ENCODE data around the gene PNRC2. TPM values are rescaled to one million over a fixed set of nuclear protein-coding genes. Genes with fewer than 3 reads are reported as not detected.

The PNRC2 gene, protein sequence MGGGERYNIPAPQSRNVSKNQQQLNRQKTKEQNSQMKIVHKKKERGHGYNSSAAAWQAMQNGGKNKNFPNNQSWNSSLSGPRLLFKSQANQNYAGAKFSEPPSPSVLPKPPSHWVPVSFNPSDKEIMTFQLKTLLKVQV
- total RNA-seq, result 82.9 TPM
- 100 to 1,000 TPM in 7 of 8 donors, 10 to 100 TPM in 1; 98.3 to 131 (median 109) TPM for polyA plus RNA-seq (ENCODE audit: insufficient read depth in 1 of 8, insufficient read length in 8 of 8, low replicate concordance in 1 of 8)
- long read RNA-seq, donor 1, transcript PNRC2-201 (3 exons, 2,416 nt), result major isoform, 31 of 35 reads
- long read RNA-seq, donor 1, partial matches to known transcripts, result 0 of 35 reads
- long read RNA-seq, donor 1, other reads (novel, unspliced or antisense), result 0 of 35 reads
- long read RNA-seq, donor 2, transcript PNRC2-201 (3 exons, 2,416 nt), result major isoform, 10 of 11 reads
- long read RNA-seq, donor 2, partial matches to known transcripts, result 0 of 11 reads
- long read RNA-seq, donor 2, other reads (novel, unspliced or antisense), result 0 of 11 reads
- long read RNA-seq, donor 3, transcript PNRC2-201 (3 exons, 2,416 nt), result major isoform, 79 of 104 reads
- long read RNA-seq, donor 3, transcript PNRC2-204 (2 exons, 171 nt), result minor isoform, 10 of 104 reads
- long read RNA-seq, donor 3, partial matches to known transcripts, result 13 of 104 reads
- long read RNA-seq, donor 3, other reads (novel, unspliced or antisense), result 0 of 104 reads
- long read RNA-seq, donor 4, transcript PNRC2-201 (3 exons, 2,416 nt), result major isoform, 47 of 56 reads
- long read RNA-seq, donor 4, partial matches to known transcripts, result 0 of 56 reads
- long read RNA-seq, donor 4, other reads (novel, unspliced or antisense), result 0 of 56 reads
- long read RNA-seq, donor 5, transcript PNRC2-202 (3 exons, 814 nt), result minor isoform, 7 of 244 reads
- long read RNA-seq, donor 5, transcript PNRC2-201 (3 exons, 2,416 nt), result major isoform, 189 of 244 reads
- long read RNA-seq, donor 5, partial matches to known transcripts, result 46 of 244 reads
- long read RNA-seq, donor 5, other reads (novel, unspliced or antisense), result 0 of 244 reads
- long read RNA-seq, donor 6, transcript PNRC2-204 (2 exons, 171 nt), result minor isoform, 5 of 90 reads
- long read RNA-seq, donor 6, transcript PNRC2-201 (3 exons, 2,416 nt), result major isoform, 76 of 90 reads
- long read RNA-seq, donor 6, partial matches to known transcripts, result 6 of 90 reads
- long read RNA-seq, donor 6, other reads (novel, unspliced or antisense), result 0 of 90 reads
- long read RNA-seq, donor 7, transcript PNRC2-201 (3 exons, 2,416 nt), result major isoform, 73 of 84 reads
- long read RNA-seq, donor 7, partial matches to known transcripts, result 5 of 84 reads
- long read RNA-seq, donor 7, other reads (novel, unspliced or antisense), result 0 of 84 reads
- long read RNA-seq, donor 8, transcript PNRC2-204 (2 exons, 171 nt), result minor isoform, 5 of 83 reads
- long read RNA-seq, donor 8, transcript PNRC2-201 (3 exons, 2,416 nt), result major isoform, 68 of 83 reads
- long read RNA-seq, donor 8, partial matches to known transcripts, result 8 of 83 reads
- long read RNA-seq, donor 8, other reads (novel, unspliced or antisense), result 0 of 83 reads
- long read RNA-seq, donor 9, transcript PNRC2-204 (2 exons, 171 nt), result minor isoform, 6 of 75 reads
- long read RNA-seq, donor 9, transcript PNRC2-201 (3 exons, 2,416 nt), result major isoform, 67 of 75 reads
- long read RNA-seq, donor 9, partial matches to known transcripts, result 0 of 75 reads
- long read RNA-seq, donor 9, other reads (novel, unspliced or antisense), result 0 of 75 reads
- long read RNA-seq, donor 10, transcript PNRC2-204 (2 exons, 171 nt), result minor isoform, 10 of 169 reads
- long read RNA-seq, donor 10, transcript PNRC2-201 (3 exons, 2,416 nt), result major isoform, 115 of 169 reads
- long read RNA-seq, donor 10, partial matches to known transcripts, result 39 of 169 reads
- long read RNA-seq, donor 10, other reads (novel, unspliced or antisense), result 0 of 169 reads
- long read RNA-seq, donor 11, transcript PNRC2-201 (3 exons, 2,416 nt), result major isoform, 49 of 54 reads
- long read RNA-seq, donor 11, partial matches to known transcripts, result 0 of 54 reads
- long read RNA-seq, donor 11, other reads (novel, unspliced or antisense), result 0 of 54 reads

DNA sequence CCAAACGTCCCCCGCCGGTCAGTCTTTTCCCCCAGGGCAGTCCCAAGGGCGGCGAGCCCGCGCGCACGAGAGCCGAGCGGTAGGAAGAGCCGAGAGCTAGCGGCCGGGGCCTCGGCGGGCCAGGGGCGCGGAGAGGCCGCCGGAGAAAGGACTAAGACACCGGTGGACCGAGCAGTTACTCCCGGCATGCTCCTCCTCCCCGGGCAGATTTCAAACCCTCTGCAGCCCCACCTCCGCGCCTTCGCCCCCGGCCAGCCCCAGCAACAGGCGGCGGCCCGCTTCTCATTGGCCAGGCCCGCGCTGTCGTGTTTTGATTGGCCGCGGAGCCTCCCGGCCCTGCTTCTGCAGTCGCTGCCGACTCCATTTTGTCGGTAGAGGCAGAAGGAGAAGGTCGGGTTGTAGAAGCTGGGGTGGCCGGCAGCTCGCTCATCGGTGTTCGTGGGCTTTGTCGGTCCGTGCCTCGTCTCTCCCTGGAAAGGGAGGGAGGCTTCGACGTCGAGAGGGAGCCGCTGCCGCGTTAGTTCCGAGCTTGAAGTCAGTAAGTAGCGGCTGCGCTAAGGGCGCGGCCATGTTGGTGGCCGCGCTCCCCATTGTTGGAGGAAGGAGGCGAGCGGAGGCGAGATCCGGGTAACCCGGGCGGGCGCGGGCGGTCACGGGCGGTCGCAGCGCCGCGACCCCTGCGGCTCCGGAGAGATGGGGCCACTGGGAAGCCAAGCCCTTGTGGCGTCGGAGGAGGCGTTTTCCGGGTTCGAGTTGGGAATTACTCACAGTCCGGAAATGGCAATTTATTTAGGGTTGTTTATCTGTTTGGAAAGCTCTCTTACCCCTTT is at the start of gene PNRC2:
Gene PNRC2 (plus strand): TSS at position 368 of the 830 bp plus-strand sequence. CDS start 1,630 bp downstream, outside the sequence.
- H3K27ac ChIP-seq (ENCODE audit: low read length), result peak within 1 kb of the TSS; percentile 100
- DNase-seq, result peak; percentile 99
- H3K36me3 ChIP-seq (ENCODE audit: control insufficient read depth, insufficient read depth, low read length), result peaks cover 7% of the 10 kb centered on the region
- H3K9me3 ChIP-seq (replicated peaks; ENCODE audit: control insufficient read depth, low read depth, low read length), result no peaks in the 10 kb centered on the region
- H3K4me3 ChIP-seq (ENCODE audit: low read length), result peak within 1 kb of the TSS; percentile 78
- H3K4me1 ChIP-seq (ENCODE audit: control insufficient read depth, insufficient read depth, low read length), result peaks cover 14% of the 10 kb centered on the region
- WGBS (ENCODE audit: insufficient coverage), result under 1% methylated on average over 72 of the region's 84 CpGs
- no peaks in the 10 kb centered on the region for H3K27me3 ChIP-seq (ENCODE audit: control insufficient read depth, insufficient read depth, low read length)

DNA sequence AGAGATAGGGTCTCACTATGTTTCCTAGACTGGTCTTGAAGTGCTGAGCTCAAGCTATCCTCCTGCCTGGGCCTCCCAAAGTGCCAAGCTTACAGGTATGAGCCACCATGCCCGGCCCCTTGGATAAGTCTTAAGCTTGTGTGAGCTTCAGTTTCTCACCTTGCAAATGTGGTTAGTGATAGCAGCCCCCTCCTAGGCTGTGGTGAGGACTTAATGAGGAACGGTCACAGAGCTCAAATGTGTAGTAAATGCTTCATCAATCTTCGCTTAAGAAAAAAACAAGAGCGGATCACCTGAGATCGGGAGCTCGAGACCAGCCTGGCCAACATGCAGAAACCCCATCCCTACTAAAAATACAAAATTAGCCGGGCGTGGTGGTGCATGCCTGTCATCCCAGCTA is 49.5 kb upstream of the PNRC2 start:
- H3K9me3 ChIP-seq (replicated peaks; ENCODE audit: control insufficient read depth, low read depth, low read length), result no peaks in the 10 kb centered on the region
- peaks cover 3% of the 10 kb centered on the region for H3K4me1 ChIP-seq (ENCODE audit: control insufficient read depth, insufficient read depth, low read length)
- H3K36me3 ChIP-seq (ENCODE audit: control insufficient read depth, insufficient read depth, low read length), result no peaks in the 10 kb centered on the region
- no peak overlapping the region for H3K27ac ChIP-seq (ENCODE audit: low read length)
- no peak for DNase-seq
- H3K4me3 ChIP-seq (ENCODE audit: low read length), result no peak overlapping the region
- no CpG with 5 or more reads among the region's 8 CpGs for WGBS (ENCODE audit: insufficient coverage)
- H3K27me3 ChIP-seq (ENCODE audit: control insufficient read depth, insufficient read depth, low read length), result peaks cover 20% of the 10 kb centered on the region

DNA sequence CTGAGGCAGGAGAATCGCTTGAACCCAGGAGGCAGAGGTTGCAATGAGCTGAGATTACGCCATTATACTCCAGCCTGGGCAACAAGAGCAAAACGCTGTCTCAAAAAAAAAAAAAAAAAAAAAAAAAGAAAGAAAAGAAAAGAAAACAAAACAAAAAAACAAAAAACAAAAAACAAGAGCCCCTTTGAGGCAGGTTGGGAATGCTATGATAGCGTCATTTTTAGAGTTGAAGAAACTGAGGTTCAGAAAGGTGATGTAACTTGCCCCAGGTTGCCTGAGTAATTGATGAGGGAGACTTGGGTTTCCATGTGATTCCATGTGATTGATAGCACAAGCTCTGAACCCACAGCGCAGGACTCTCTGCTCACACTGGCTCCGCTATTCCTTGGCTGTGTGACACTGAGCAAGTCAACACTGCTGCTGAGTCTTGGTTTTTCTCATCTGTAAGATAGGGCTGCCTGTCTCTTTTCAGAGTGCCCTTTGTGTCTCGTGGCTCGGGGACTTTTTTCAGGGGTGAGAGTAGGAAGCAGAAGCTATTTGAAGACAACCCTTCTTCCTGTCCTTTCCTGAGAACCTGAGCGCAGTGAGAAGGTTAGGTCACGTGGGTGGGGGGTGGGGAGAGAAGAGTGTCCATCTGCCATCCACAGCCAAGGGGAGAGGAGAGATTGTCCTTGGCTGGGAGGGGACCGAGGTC is 48.9 kb upstream of the PNRC2 start:
- no peak for DNase-seq
- H3K27me3 ChIP-seq (ENCODE audit: control insufficient read depth, insufficient read depth, low read length), result peaks cover 15% of the 10 kb centered on the region
- no peak overlapping the region for H3K27ac ChIP-seq (ENCODE audit: low read length)
- H3K4me3 ChIP-seq (ENCODE audit: low read length), result no peak overlapping the region
- peaks cover 3% of the 10 kb centered on the region for H3K4me1 ChIP-seq (ENCODE audit: control insufficient read depth, insufficient read depth, low read length)
- no peaks in the 10 kb centered on the region for H3K9me3 ChIP-seq (replicated peaks; ENCODE audit: control insufficient read depth, low read depth, low read length)
- WGBS (ENCODE audit: insufficient coverage), result 74% methylated on average over 5 of the region's 11 CpGs
- H3K36me3 ChIP-seq (ENCODE audit: control insufficient read depth, insufficient read depth, low read length), result no peaks in the 10 kb centered on the region

DNA sequence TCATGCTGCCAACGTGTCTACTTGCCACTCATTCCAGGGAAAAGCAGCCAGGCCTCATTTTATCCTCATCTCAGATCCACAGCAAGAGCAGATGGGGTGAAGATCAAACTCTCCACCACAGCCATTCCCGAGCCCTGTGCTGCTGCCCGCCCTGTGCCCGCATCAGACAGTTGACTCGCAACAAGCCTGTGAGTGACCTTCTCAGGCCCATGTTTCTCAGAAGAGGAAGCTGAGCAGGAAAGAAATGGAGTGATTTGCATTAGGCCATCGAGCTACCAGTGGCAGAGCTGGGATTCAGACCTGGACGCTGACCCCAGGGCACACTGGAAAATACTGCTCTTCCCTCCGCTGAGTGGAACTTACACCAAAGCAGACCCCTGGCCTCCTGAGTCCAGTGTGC is 47.7 kb upstream of the PNRC2 start:
- Histone ChIP-seq H3K9me3 (replicated peaks; ENCODE audit: control insufficient read depth, low read depth, low read length) (no peaks in the 10 kb centered on the region), H3K4me3 (ENCODE audit: low read length) (no peak overlapping the region), H3K36me3 (ENCODE audit: control insufficient read depth, insufficient read depth, low read length) (no peaks in the 10 kb centered on the region), H3K27me3 (ENCODE audit: control insufficient read depth, insufficient read depth, low read length) (peaks cover 14% of the 10 kb centered on the region), H3K27ac (ENCODE audit: low read length) (no peak overlapping the region), H3K4me1 (ENCODE audit: control insufficient read depth, insufficient read depth, low read length) (peaks cover 3% of the 10 kb centered on the region)
- no peak for DNase-seq
- WGBS (ENCODE audit: insufficient coverage), result 69% methylated on average over 7 of the region's 8 CpGs

DNA sequence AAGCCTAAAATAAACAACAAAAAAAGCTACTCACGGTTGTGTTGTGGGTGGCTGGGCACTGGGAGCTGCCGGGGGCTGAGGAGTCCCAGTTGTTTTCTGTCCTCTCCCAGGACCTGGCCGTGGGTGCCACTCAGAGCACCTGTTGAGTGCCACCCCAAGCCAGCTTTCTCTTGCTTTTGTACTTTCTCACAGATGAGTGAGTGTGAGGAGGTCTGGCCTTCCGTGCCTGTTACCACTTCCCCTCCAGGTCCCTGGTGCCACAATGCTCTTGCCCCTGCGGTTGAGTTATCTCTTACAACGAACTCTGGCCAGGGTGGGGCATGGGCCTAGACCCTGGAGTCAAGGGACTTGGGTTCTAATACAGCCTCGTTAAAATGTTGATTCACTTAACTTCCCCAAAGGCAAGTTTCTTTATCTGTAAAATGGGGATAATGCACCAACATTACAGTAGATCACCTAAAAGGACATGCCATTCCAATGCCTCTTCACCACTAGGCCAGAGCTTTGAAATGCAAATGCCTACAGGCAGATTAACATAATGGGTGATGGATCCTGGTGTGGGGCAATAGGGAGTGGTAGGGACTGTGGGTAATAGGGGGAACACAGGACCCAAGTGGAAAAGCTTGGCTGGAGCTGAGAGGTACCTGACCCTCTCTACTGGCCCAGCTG is 46.3 kb upstream of the PNRC2 start, which contains the start of gene CNR2:
Gene CNR2 (minus strand): TSS at position 151 of the 669 bp plus-strand sequence. CDS start 37,745 bp downstream, outside the sequence.
- no peaks in the 10 kb centered on the region for H3K36me3 ChIP-seq (ENCODE audit: control insufficient read depth, insufficient read depth, low read length)
- peaks cover 14% of the 10 kb centered on the region for H3K27me3 ChIP-seq (ENCODE audit: control insufficient read depth, insufficient read depth, low read length)
- H3K27ac ChIP-seq (ENCODE audit: low read length), result no peak within 1 kb of the TSS
- peaks cover 3% of the 10 kb centered on the region for H3K4me1 ChIP-seq (ENCODE audit: control insufficient read depth, insufficient read depth, low read length)
- no peak within 1 kb of the TSS for H3K4me3 ChIP-seq (ENCODE audit: low read length)
- DNase-seq, result no peak
- no peaks in the 10 kb centered on the region for H3K9me3 ChIP-seq (replicated peaks; ENCODE audit: control insufficient read depth, low read depth, low read length)
- WGBS (ENCODE audit: insufficient coverage), result 63% methylated on average over 3 of the region's 7 CpGs

DNA sequence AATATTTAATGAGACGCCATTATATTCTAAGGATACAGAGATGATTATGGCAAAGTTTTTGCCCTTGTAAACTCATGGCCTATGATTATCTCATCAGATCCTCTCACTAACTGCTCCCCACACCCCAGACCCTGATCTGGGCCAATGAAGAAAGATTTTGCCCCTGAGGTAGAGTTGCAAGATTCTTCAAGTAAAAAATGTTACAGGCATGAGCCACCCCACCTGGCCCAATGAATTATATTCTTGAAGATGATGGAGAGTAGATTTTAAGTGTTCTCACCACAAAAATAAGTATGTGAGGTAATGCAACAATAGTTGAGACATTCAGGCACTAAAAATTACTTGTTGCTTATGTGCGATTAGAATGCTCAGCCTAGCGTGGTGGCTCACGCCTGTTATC is 44.7 kb upstream of the PNRC2 start:
- H3K4me3 ChIP-seq (ENCODE audit: low read length), result no peak overlapping the region
- H3K36me3 ChIP-seq (ENCODE audit: control insufficient read depth, insufficient read depth, low read length), result no peaks in the 10 kb centered on the region
- no peak for DNase-seq
- H3K9me3 ChIP-seq (replicated peaks; ENCODE audit: control insufficient read depth, low read depth, low read length), result no peaks in the 10 kb centered on the region
- H3K27ac ChIP-seq (ENCODE audit: low read length), result no peak overlapping the region
- H3K4me1 ChIP-seq (ENCODE audit: control insufficient read depth, insufficient read depth, low read length), result peaks cover 3% of the 10 kb centered on the region
- peaks cover 2% of the 10 kb centered on the region for H3K27me3 ChIP-seq (ENCODE audit: control insufficient read depth, insufficient read depth, low read length)
- no CpG with 5 or more reads among the region's 4 CpGs for WGBS (ENCODE audit: insufficient coverage)

DNA sequence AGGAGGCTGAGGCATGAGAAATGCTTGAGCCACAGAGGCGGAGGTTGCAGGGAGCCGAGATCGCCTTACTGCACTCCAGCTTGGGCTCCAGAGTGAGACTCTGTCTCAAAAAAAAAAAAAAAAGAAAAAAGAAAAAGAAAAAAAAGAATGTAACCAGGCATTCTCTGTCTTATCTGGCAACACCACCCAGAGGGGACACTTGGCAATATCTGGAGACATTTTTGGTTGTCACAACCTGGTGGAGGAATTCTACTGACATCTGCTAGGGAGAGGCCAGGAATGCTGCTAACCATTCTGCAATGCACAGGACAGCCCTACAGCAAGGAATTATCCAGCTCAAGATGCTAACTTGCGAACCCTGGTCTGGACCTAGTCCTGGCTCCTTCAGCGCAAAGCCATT is 44.2 kb upstream of the PNRC2 start:
- WGBS (ENCODE audit: insufficient coverage), result 80% methylated on average over 1 of the region's 5 CpGs
- Histone ChIP-seq H3K36me3 (ENCODE audit: control insufficient read depth, insufficient read depth, low read length) (no peaks in the 10 kb centered on the region), H3K9me3 (replicated peaks; ENCODE audit: control insufficient read depth, low read depth, low read length) (no peaks in the 10 kb centered on the region), H3K4me1 (ENCODE audit: control insufficient read depth, insufficient read depth, low read length) (peaks cover 7% of the 10 kb centered on the region), H3K27ac (ENCODE audit: low read length) (no peak overlapping the region), H3K4me3 (ENCODE audit: low read length) (no peak overlapping the region), H3K27me3 (ENCODE audit: control insufficient read depth, insufficient read depth, low read length) (no peaks in the 10 kb centered on the region)
- DNase-seq, result no peak
